HCEC 1CT (cell line): Measurements from ENCODE around the gene CAGE1.
"Not testable (repeated sequence)": the region's sequence is repeated elsewhere in the genome, so short reads cannot be mapped to it uniquely, and the experiment has no call there.

ENCODE experiments used
- DNase-seq: peaks from one replicate; pipeline ENCODE4 v3.0.0-alpha.2; 2017

Gene CAGE1

GRCh38 chr6:7406743-7407142 is 17.2 kb upstream of the CAGE1 start:
- peak; percentile 31 for DNase-seq

- DNase-seq, result no peak
Observed at GRCh38 chr6:7404546-7404945, 15.0 kb upstream of the CAGE1 start.

- no peak for DNase-seq
Observed at GRCh38 chr6:7402716-7403115, 13.2 kb upstream of the CAGE1 start.

- peak; percentile 35 for DNase-seq
Observed at GRCh38 chr6:7401075-7401474, 11.5 kb upstream of the CAGE1 start.

GRCh38 chr6:7392402-7392801 is 2.9 kb upstream of the CAGE1 start:
- no peak for DNase-seq

- no peak for DNase-seq
Observed at GRCh38 chr6:7391151-7391550, 1.6 kb upstream of the CAGE1 start.

- no peak for DNase-seq
Observed at GRCh38 chr6:7390226-7390878, 810 bp upstream of the CAGE1 start.

- peak; percentile 51 for DNase-seq
Observed at GRCh38 chr6:7389162-7389450, 436 bp downstream of the CAGE1 start.

GRCh38 chr6:7381092-7381491 is 8.4 kb downstream of the CAGE1 start:
- DNase-seq, result no peak

- DNase-seq, result no peak
Observed at GRCh38 chr6:7378740-7379139, 10.8 kb downstream of the CAGE1 start.

- DNase-seq, result no peak
Observed at GRCh38 chr6:7377961-7378360, 11.6 kb downstream of the CAGE1 start.

- no peak for DNase-seq
Observed at GRCh38 chr6:7373739-7374138, 15.8 kb downstream of the CAGE1 start.

- no peak for DNase-seq
Observed at GRCh38 chr6:7367408-7367807, 22.1 kb downstream of the CAGE1 start.

GRCh38 chr6:7351916-7352315 is 37.6 kb downstream of the CAGE1 start:
- DNase-seq, result not testable (repeated sequence)

GRCh38 chr6:7350591-7350990 is 39.0 kb downstream of the CAGE1 start:
- not testable (repeated sequence) for DNase-seq

GRCh38 chr6:7347551-7347997 is 42.0 kb downstream of the CAGE1 start:
- DNase-seq, result not testable (repeated sequence)

GRCh38 chr6:7344773-7345450 is 44.6 kb downstream of the CAGE1 start:
- DNase-seq, result not testable (repeated sequence)

- DNase-seq, result no peak
Observed at GRCh38 chr6:7343546-7344475, 45.7 kb downstream of the CAGE1 start.

GRCh38 chr6:7341989-7342742 is 47.4 kb downstream of the CAGE1 start:
- no peak for DNase-seq

- no peak for DNase-seq
Observed at GRCh38 chr6:7341271-7341670, 48.3 kb downstream of the CAGE1 start.

- not testable (repeated sequence) for DNase-seq
Observed at GRCh38 chr6:7339007-7339732, 50.4 kb downstream of the CAGE1 start.

GRCh38 chr6:7338031-7338430 is 51.5 kb downstream of the CAGE1 start:
- no peak for DNase-seq
